OCI-LY1 (cell line): Measurements from ENCODE around the gene NOXRED1.

Experiments
- H2AFZ ChIP-seq: fragments of 200-600 bp; sonication (generic), shearing (Covaris generic); 2 replicates; pipeline ENCODE4 v1.6.0; 2014; ENCODE audit warnings: antibody characterized with exemption, mild to moderate bottlenecking, low read length
- H3F3A ChIP-seq: fragments of 200-600 bp; sonication (generic), shearing (Covaris generic); 2 replicates; pipeline ENCODE4 v1.6.0; 2014; ENCODE audit warnings: mild to moderate bottlenecking, antibody characterized with exemption, low read length, moderate library complexity; ENCODE audit not compliant: insufficient read depth
- H3K27ac ChIP-seq: fragments of 200-600 bp; sonication (generic); 2 replicates; pipeline ENCODE4 v1.5.1; 2014; ENCODE audit warnings: low read length, mixed run types, mild to moderate bottlenecking, low read depth; ENCODE audit not compliant: poor library complexity, severe bottlenecking
- H3K27me3 ChIP-seq: fragments of 200-600 bp; sonication (generic); 2 replicates; pipeline ENCODE4 v1.6.0; 2014; ENCODE audit warnings: antibody characterized with exemption, mild to moderate bottlenecking, low read length, moderate library complexity; ENCODE audit not compliant: insufficient read depth
- H3K36me3 ChIP-seq: fragments of 200-600 bp; sonication (generic); 2 replicates; pipeline ENCODE4 v1.6.1; 2014; ENCODE audit warnings: mild to moderate bottlenecking, antibody characterized with exemption, low read length, moderate library complexity, mixed read lengths; ENCODE audit not compliant: insufficient read depth
- H3K4me1 ChIP-seq: fragments of 200-600 bp; sonication (generic); 2 replicates; pipeline ENCODE4 v1.5.1; 2014; ENCODE audit warnings: mild to moderate bottlenecking, low read length, moderate library complexity; ENCODE audit not compliant: insufficient read depth, severe bottlenecking
- H3K4me2 ChIP-seq: fragments of 200-600 bp; sonication (generic), shearing (Covaris generic); 2 replicates; pipeline ENCODE4 v1.6.1; 2014; ENCODE audit warnings: low read length
- H3K4me3 ChIP-seq: fragments of 200-600 bp; sonication (generic); 2 replicates; pipeline ENCODE4 v1.5.1; 2014; ENCODE audit warnings: low read length, low read depth, mild to moderate bottlenecking, mixed read lengths; ENCODE audit not compliant: poor library complexity, severe bottlenecking
- H3K79me2 ChIP-seq: fragments of 200-600 bp; shearing (Covaris generic); 2 replicates; pipeline ENCODE4 v1.6.1; 2016; ENCODE audit warnings: mixed run types, low read length, mixed read lengths; ENCODE audit not compliant: insufficient read depth
- H3K9ac ChIP-seq: fragments of 200-600 bp; sonication (generic), shearing (Covaris generic); 2 replicates; pipeline ENCODE4 v1.6.1; 2014; ENCODE audit warnings: mild to moderate bottlenecking, low read length, mixed read lengths
- H3K9me2 ChIP-seq: fragments of 200-600 bp; sonication (generic), shearing (Covaris generic); 2 replicates; pipeline ENCODE4 v1.6.1; 2014; ENCODE audit warnings: low read depth, mild to moderate bottlenecking, low read length, mixed read lengths
- H3K9me3 ChIP-seq: fragments of 200-600 bp; shearing (Covaris generic); 2 replicates; pipeline ENCODE4 v1.6.1; 2014; ENCODE audit warnings: low read length, mixed read lengths
- H4K20me1 ChIP-seq: fragments of 200-600 bp; sonication (generic), shearing (Covaris generic); 2 replicates; pipeline ENCODE4 v1.6.0; 2016; ENCODE audit warnings: mild to moderate bottlenecking, low read length; ENCODE audit not compliant: insufficient read depth
- EZH2 ChIP-seq: fragments of 200-600 bp; sonication (generic), shearing (Covaris generic); IDR thresholded peaks from 2 replicates; pipeline ENCODE4 v1.8.0; 2017; ENCODE audit warnings: borderline replicate concordance, mixed run types, mild to moderate bottlenecking, antibody characterized with exemption, low read length, moderate library complexity, mixed read lengths
- TF ChIP-seq, protein P1 (sequence below): fragments of 200-600 bp; sonication (generic), shearing (Covaris generic); IDR thresholded peaks from 2 replicates; pipeline ENCODE4 v1.5.1; 2017; ENCODE audit warnings: mild to moderate bottlenecking, antibody characterized with exemption, low read length, moderate library complexity, mixed read lengths

The NOXRED1 gene

DNA sequence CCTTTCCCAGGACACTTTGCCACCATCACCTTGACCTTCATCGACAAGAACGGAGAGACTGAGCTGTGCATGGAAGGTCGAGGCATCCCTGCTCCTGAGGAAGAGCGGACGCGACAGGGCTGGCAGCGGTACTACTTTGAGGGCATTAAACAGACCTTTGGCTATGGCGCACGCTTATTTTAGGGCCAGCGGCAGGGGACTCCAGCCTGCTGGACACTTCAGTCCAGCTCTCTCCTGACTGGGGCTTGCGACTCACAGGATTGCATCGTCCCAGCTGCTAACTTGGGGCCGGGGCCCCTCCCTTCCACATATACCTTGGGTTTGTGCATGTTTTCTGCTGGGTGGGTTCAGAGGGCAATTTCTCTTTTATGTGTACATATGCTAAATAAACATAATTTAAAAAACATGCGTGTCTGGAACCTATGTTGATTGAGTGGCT, 45.8 kb upstream of the NOXRED1 start:
- Histone ChIP-seq H3K9me3 (no peaks in the 10 kb centered on the region), H3K4me2 (no peak overlapping the region), H3K4me3 (no peak overlapping the region), H3F3A (no peaks in the 10 kb centered on the region), H3K27me3 (no peaks in the 10 kb centered on the region), H3K36me3 (peaks cover 60% of the 10 kb centered on the region), H3K79me2 (no peaks in the 10 kb centered on the region), H4K20me1 (no peaks in the 10 kb centered on the region), H3K9me2 (no peaks in the 10 kb centered on the region), H3K4me1 (no peaks in the 10 kb centered on the region), H2AFZ (no peak overlapping the region), H3K9ac (no peak overlapping the region), H3K27ac (no peak overlapping the region)
- TF ChIP-seq, protein P1, sequence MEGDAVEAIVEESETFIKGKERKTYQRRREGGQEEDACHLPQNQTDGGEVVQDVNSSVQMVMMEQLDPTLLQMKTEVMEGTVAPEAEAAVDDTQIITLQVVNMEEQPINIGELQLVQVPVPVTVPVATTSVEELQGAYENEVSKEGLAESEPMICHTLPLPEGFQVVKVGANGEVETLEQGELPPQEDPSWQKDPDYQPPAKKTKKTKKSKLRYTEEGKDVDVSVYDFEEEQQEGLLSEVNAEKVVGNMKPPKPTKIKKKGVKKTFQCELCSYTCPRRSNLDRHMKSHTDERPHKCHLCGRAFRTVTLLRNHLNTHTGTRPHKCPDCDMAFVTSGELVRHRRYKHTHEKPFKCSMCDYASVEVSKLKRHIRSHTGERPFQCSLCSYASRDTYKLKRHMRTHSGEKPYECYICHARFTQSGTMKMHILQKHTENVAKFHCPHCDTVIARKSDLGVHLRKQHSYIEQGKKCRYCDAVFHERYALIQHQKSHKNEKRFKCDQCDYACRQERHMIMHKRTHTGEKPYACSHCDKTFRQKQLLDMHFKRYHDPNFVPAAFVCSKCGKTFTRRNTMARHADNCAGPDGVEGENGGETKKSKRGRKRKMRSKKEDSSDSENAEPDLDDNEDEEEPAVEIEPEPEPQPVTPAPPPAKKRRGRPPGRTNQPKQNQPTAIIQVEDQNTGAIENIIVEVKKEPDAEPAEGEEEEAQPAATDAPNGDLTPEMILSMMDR = no peak
- no peak for TF ChIP-seq EZH2

DNA sequence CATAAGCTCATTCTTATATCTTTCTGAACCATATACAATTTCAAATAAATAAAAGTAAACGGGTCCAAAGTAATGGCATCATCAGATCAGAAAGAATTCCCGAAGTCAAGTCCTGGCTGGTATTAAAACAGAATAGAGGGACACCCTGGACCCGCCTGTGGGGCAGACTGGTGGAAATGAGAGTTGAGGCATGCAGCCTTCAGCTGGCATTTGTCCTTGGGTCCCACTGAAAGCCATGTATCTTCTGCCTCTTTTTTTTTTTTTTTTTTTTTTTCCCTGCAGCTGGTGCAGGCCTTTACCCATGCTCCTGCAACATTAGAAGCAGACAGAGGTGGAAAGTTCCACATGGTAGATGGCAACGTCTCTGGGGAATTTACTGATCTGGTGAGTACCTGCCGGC, 44.5 kb upstream of the NOXRED1 start:
- no peaks in the 10 kb centered on the region for H3K9me3 ChIP-seq
- no peaks in the 10 kb centered on the region for H3F3A ChIP-seq
- no peaks in the 10 kb centered on the region for H3K27me3 ChIP-seq
- no peak for TF ChIP-seq EZH2
- TF ChIP-seq, protein P1 = no peak
- no peak overlapping the region for H3K27ac ChIP-seq
- H3K4me2 ChIP-seq = no peak overlapping the region
- no peak overlapping the region for H3K9ac ChIP-seq
- H2AFZ ChIP-seq = no peak overlapping the region
- H3K4me1 ChIP-seq = no peaks in the 10 kb centered on the region
- H3K36me3 ChIP-seq = peaks cover 72% of the 10 kb centered on the region
- H3K9me2 ChIP-seq = no peaks in the 10 kb centered on the region
- H3K4me3 ChIP-seq = no peak overlapping the region
- no peaks in the 10 kb centered on the region for H3K79me2 ChIP-seq
- H4K20me1 ChIP-seq = no peaks in the 10 kb centered on the region

DNA sequence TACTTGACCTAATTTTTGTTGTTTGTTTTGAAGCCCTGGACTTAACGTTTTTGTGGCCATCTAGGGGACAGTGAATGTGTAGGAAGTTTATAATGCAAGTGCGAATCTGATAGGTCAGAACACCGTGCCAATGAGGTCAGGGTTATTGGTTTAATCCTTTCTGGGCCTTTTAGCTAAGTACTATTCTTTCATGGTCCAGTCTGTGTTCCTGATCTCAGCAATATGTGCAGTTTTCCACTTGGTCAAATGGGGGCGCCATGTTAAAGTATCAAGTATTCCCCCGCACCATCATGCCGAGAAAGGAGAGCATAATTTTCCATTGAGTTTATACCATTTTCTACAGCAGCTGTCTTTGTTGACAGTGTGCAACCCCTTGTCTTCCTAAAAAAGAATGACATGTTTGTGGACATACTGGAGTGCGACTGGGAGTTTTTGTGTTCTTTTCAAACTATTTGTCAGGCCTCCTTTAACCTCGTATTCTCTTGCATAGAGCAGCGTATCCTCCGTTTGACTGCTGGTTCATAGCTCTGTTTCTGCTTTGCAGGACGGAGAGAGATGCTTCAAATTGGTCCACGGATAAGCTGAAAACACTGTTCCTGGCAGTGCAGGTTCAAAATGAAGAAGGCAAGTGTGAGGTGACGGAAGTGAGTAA, 35.9 kb upstream of the NOXRED1 start:
- H3K27me3 ChIP-seq = no peaks in the 10 kb centered on the region
- TF ChIP-seq, protein P1 = peak; percentile 81
- TF ChIP-seq EZH2 = no peak
- no peaks in the 10 kb centered on the region for H3K9me2 ChIP-seq
- H2AFZ ChIP-seq = no peak overlapping the region
- H3K4me3 ChIP-seq = peak overlapping the region; percentile 86
- peaks cover 38% of the 10 kb centered on the region for H3K79me2 ChIP-seq
- peak overlapping the region; percentile 86 for H3K4me2 ChIP-seq
- peak overlapping the region; percentile 57 for H3K27ac ChIP-seq
- no peaks in the 10 kb centered on the region for H4K20me1 ChIP-seq
- H3K9me3 ChIP-seq = no peaks in the 10 kb centered on the region
- peak overlapping the region; percentile 77 for H3K9ac ChIP-seq
- no peaks in the 10 kb centered on the region for H3F3A ChIP-seq
- H3K36me3 ChIP-seq = peaks cover 51% of the 10 kb centered on the region
- peaks cover 31% of the 10 kb centered on the region for H3K4me1 ChIP-seq
